ENCODE measurements around the gene PACSIN1. TPM values are rescaled to one million over a fixed set of nuclear protein-coding genes. Genes with fewer than 3 reads are reported as not detected.

The PACSIN1 gene
- total and polyA plus RNA-seq, 2 of the 4 experiments (the other 2 are of a cell fraction), result 0.02 TPM; not detected in 1

DNA sequence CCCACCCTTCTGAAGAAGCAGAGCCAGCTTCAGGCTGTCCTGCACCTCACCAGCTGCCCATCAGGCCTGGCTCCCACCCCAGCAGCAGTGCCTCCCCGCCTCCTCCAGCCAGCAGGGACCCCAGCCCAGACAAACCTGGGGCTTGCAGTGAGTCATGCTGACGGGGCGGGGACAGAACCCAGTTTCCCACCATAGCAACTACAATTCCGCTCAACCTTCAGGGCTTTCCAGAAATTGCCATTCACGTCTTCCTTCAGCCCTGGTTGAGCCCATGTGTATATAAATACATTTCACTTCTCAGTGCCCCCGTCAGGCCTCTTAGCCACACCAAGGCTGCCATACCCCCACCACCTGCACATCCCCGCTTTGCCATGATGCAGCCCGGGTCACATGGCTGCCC, 85.8 kb downstream of the PACSIN1 start:
- 58% methylated on average over 3 of the region's 8 CpGs; no CpG with 5 or more reads in 1 of the 2 experiments for WGBS, 2 experiments (ENCODE audit: extremely low coverage in 2 of 2, insufficient read length in 1 of 2)
- no peak for ATAC-seq (ENCODE audit: low read depth)
- Histone ChIP-seq H3K4me1 (ENCODE audit: control insufficient read depth, insufficient read depth, low read length) (no peaks in the 10 kb centered on the region), H2AFZ (replicated peaks; ENCODE audit: low read length, poor library complexity) (no peak overlapping the region), H2BK120ac (ENCODE audit: low read depth, low read length) (no peak overlapping the region), H3K23ac (ENCODE audit: low read depth, low read length) (no peak overlapping the region), H3K79me1 (ENCODE audit: low read depth in 1 of 2, low read length in 2 of 2) (no peaks in the 10 kb centered on the region), H3K9ac (ENCODE audit: low read depth, low read length) (no peak overlapping the region), H4K91ac (ENCODE audit: insufficient read depth, low read depth, low read length) (no peak overlapping the region), H3K4me2 (ENCODE audit: low read depth, low read length) (no peak overlapping the region), H3K14ac (replicated peaks; ENCODE audit: low read depth, low read length) (no peak overlapping the region), H3K4me3 (ENCODE audit: insufficient read depth, low read depth, low read length) (no peak overlapping the region), H3K27ac (ENCODE audit: insufficient read depth, low read length) (no peak overlapping the region), H4K20me1 (ENCODE audit: insufficient read depth, low read length) (no peaks in the 10 kb centered on the region), H4K5ac (ENCODE audit: low read depth, low read length) (no peak overlapping the region), H3K56ac (ENCODE audit: extremely low read depth, insufficient read depth, low read length) (no peak overlapping the region), H2AK9ac (replicated peaks; ENCODE audit: low read depth, low read length, poor library complexity) (no peak overlapping the region), H3K9me3 (ENCODE audit: control insufficient read depth, insufficient read depth, low read length) (no peaks in the 10 kb centered on the region), H3K4ac (ENCODE audit: low read depth, low read length) (no peak overlapping the region), H3K27me3 (ENCODE audit: control insufficient read depth, insufficient read depth, low read length) (peaks cover 31% of the 10 kb centered on the region), H3K36me3 (ENCODE audit: control insufficient read depth, insufficient read depth, low read length) (no peaks in the 10 kb centered on the region), H3K18ac (ENCODE audit: low read depth, low read length) (no peak overlapping the region), H2AK5ac (ENCODE audit: low read depth, low read length) (no peak overlapping the region), H4K8ac (ENCODE audit: low read depth in 2 of 2, low read length in 2 of 2) (no peak overlapping the region), H3K9me1 (ENCODE audit: insufficient read depth, low read length) (no peaks in the 10 kb centered on the region), H2BK15ac (ENCODE audit: low read depth, low read length) (no peak overlapping the region), H2BK20ac (ENCODE audit: low read depth, low read length) (no peak overlapping the region), H2BK5ac (ENCODE audit: low read depth, low read length, poor library complexity, severe bottlenecking) (no peak overlapping the region)
- intact Hi-C loops (cut with micrococcal nuclease), result no loop called here
- TF ChIP-seq, protein P1, sequence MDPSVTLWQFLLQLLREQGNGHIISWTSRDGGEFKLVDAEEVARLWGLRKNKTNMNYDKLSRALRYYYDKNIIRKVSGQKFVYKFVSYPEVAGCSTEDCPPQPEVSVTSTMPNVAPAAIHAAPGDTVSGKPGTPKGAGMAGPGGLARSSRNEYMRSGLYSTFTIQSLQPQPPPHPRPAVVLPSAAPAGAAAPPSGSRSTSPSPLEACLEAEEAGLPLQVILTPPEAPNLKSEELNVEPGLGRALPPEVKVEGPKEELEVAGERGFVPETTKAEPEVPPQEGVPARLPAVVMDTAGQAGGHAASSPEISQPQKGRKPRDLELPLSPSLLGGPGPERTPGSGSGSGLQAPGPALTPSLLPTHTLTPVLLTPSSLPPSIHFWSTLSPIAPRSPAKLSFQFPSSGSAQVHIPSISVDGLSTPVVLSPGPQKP (IDR thresholded peaks at IDR 0.05; ENCODE audit: borderline replicate concordance, low read depth, low read length), result no peak
- TF ChIP-seq BHLHE40 (IDR thresholded peaks at IDR 0.05; ENCODE audit: low read depth, low read length), result no peak
- no peak for TF ChIP-seq SMC3 (IDR thresholded peaks at IDR 0.05; ENCODE audit: low read depth, low read length)
- no peak for TF ChIP-seq CHD1 (IDR thresholded peaks at IDR 0.05; ENCODE audit: low read depth, low read length)
- TF ChIP-seq, protein P2, sequence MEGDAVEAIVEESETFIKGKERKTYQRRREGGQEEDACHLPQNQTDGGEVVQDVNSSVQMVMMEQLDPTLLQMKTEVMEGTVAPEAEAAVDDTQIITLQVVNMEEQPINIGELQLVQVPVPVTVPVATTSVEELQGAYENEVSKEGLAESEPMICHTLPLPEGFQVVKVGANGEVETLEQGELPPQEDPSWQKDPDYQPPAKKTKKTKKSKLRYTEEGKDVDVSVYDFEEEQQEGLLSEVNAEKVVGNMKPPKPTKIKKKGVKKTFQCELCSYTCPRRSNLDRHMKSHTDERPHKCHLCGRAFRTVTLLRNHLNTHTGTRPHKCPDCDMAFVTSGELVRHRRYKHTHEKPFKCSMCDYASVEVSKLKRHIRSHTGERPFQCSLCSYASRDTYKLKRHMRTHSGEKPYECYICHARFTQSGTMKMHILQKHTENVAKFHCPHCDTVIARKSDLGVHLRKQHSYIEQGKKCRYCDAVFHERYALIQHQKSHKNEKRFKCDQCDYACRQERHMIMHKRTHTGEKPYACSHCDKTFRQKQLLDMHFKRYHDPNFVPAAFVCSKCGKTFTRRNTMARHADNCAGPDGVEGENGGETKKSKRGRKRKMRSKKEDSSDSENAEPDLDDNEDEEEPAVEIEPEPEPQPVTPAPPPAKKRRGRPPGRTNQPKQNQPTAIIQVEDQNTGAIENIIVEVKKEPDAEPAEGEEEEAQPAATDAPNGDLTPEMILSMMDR (conservative IDR thresholded peaks at IDR 0.05; ENCODE audit: low read depth, low read length), result no peak
- TF ChIP-seq RFX5 (IDR thresholded peaks at IDR 0.05; ENCODE audit: low read depth, low read length), result no peak
- TF ChIP-seq FOS (IDR thresholded peaks at IDR 0.05; ENCODE audit: low read depth, low read length), result no peak
- no peak for TF ChIP-seq RAD21 (IDR thresholded peaks at IDR 0.05; ENCODE audit: low read length)
- TF ChIP-seq CEBPB (IDR thresholded peaks at IDR 0.05; ENCODE audit: low read depth, low read length), result no peak
- no peak for TF ChIP-seq POLR2A (IDR thresholded peaks at IDR 0.05; ENCODE audit: low read depth, low read length)
- no peak for TF ChIP-seq RCOR1 (IDR thresholded peaks at IDR 0.05; ENCODE audit: insufficient replicate concordance, low read length)
- TF ChIP-seq, protein P3, sequence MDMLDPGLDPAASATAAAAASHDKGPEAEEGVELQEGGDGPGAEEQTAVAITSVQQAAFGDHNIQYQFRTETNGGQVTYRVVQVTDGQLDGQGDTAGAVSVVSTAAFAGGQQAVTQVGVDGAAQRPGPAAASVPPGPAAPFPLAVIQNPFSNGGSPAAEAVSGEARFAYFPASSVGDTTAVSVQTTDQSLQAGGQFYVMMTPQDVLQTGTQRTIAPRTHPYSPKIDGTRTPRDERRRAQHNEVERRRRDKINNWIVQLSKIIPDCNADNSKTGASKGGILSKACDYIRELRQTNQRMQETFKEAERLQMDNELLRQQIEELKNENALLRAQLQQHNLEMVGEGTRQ (IDR thresholded peaks at IDR 0.05; ENCODE audit: low read depth, low read length), result no peak
- no peak for TF ChIP-seq NFE2L2 (IDR thresholded peaks at IDR 0.05; ENCODE audit: low read depth, low read length)
- TF ChIP-seq MAFK (IDR thresholded peaks at IDR 0.05; ENCODE audit: low read depth, low read length), result no peak
- no peak for TF ChIP-seq MXI1 (IDR thresholded peaks at IDR 0.05; ENCODE audit: borderline replicate concordance, low read depth, low read length)
- TF ChIP-seq MAZ (IDR thresholded peaks at IDR 0.05; ENCODE audit: borderline replicate concordance, low read depth, low read length), result no peak
- DNase-seq, result no peak
- POLR2A ChIA-PET (ENCODE audit: unreplicated experiment), result no interaction called here
- BruUV-seq (replicated peaks), result no TSS peak
- dilution Hi-C loops (cut with HindIII; ENCODE audit: low sequenced_read_pairs, unreplicated experiment), result no loop called here
- CTCF ChIA-PET, result no interaction called here
- in situ Hi-C loops (cut with MboI; ENCODE audit: low sequenced_read_pairs), result no loop called here
